Measurements from ENCODE around the gene SPATA6.

DNA sequence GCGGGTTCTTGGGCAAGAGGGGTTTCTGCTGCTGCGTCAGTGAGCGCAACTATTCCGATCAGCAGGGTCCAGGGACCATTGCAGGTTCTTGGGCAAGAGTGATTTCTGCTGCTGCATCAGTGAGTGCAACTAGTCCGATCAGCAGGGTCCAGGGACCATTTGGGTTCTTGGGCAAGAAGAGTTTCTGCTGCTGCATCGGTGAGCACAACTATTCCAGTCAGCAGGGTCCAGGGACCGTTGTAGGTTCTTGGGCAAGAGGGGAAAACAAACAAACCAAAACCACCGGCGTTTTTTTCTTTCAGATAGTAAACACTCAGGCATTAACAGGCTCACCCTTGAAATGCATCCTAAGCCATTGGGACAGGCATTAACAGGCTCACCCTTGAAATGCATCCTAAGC lies 32.6 kb downstream of the SPATA6 start:
- TF ChIP-seq CTCF (IDR thresholded peaks at IDR 0.05; ENCODE audit: low read depth, low read length, missing input control) (no peak), YY1 (IDR thresholded peaks at IDR 0.05) (no peak), SP1 (IDR thresholded peaks at IDR 0.05) (no peak), TAF1 (conservative IDR thresholded peaks at IDR 0.05) (no peak), GABPA (IDR thresholded peaks at IDR 0.05 in 1 of 2, conservative IDR thresholded peaks at IDR 0.05 in 1 of 2) (no peak), RAD21 (IDR thresholded peaks at IDR 0.05) (no peak), EGR1 (IDR thresholded peaks at IDR 0.05; ENCODE audit: low read depth in 2 of 2) (no peak), REST (IDR thresholded peaks at IDR 0.05) (no peak), FOXA1 (IDR thresholded peaks at IDR 0.05) (no peak), JUND (IDR thresholded peaks at IDR 0.05) (no peak), RXRA (IDR thresholded peaks at IDR 0.05) (no peak)
- TF ChIP-seq, protein P1, sequence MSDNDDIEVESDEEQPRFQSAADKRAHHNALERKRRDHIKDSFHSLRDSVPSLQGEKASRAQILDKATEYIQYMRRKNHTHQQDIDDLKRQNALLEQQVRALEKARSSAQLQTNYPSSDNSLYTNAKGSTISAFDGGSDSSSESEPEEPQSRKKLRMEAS (IDR thresholded peaks at IDR 0.05), result no peak
- TF ChIP-seq, protein P2, sequence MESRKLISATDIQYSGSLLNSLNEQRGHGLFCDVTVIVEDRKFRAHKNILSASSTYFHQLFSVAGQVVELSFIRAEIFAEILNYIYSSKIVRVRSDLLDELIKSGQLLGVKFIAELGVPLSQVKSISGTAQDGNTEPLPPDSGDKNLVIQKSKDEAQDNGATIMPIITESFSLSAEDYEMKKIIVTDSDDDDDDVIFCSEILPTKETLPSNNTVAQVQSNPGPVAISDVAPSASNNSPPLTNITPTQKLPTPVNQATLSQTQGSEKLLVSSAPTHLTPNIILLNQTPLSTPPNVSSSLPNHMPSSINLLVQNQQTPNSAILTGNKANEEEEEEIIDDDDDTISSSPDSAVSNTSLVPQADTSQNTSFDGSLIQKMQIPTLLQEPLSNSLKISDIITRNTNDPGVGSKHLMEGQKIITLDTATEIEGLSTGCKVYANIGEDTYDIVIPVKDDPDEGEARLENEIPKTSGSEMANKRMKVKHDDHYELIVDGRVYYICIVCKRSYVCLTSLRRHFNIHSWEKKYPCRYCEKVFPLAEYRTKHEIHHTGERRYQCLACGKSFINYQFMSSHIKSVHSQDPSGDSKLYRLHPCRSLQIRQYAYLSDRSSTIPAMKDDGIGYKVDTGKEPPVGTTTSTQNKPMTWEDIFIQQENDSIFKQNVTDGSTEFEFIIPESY (IDR thresholded peaks at IDR 0.05), result no peak
- TF ChIP-seq, protein P3, sequence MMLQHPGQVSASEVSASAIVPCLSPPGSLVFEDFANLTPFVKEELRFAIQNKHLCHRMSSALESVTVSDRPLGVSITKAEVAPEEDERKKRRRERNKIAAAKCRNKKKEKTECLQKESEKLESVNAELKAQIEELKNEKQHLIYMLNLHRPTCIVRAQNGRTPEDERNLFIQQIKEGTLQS (IDR thresholded peaks at IDR 0.05), result no peak

Measured in liver (tissue), 3 donors.